HEK293 (cell line): Measurements from ENCODE around the gene TNIK.
"Not testable (repeated sequence)": the region's sequence is repeated elsewhere in the genome, so short reads cannot be mapped to it uniquely, and the experiment has no call there.

Experiments used
- CTCF ChIA-PET: fragments of 350-600 bp; formaldehyde crosslinking; extraction: SDS; loops from one replicate; lab custom pipeline; 2021; ENCODE audit warnings: antibody characterized with exemption; lab: Yijun Ruan, JAX
- POLR2A ChIA-PET: fragments of 300-600 bp; formaldehyde crosslinking; extraction: SDS; loops from one replicate; lab custom pipeline; 2020; ENCODE audit warnings: antibody characterized with exemption, inconsistent platforms; lab: Yijun Ruan, JAX
- H3K27ac ChIP-seq: fragments of 200-500 bp; sonication (Bioruptor generic); 2 replicates; pipeline ENCODE4 v1.5.1; 2014; ENCODE audit warnings: low read depth, low read length, control low read depth, inconsistent platforms; ENCODE audit errors: extremely low read depth
- H3K36me3 ChIP-seq, 2 experiments: fragments of 200-500 bp in 1 of 2; sonication (Bioruptor generic) in 1 of 2; 1 replicate in 1 of 2; 2 replicates in 1 of 2; pipeline ENCODE4 v1.5.1; 2014 to 2017; ENCODE audit warnings: inconsistent platforms in 2 of 2, low read length in 2 of 2; ENCODE audit not compliant: control insufficient read depth in 2 of 2, insufficient read depth in 1 of 2
- H3K4me1 ChIP-seq: fragments of 200-500 bp; sonication (Bioruptor generic); 2 replicates; pipeline ENCODE4 v1.5.1; 2014; ENCODE audit warnings: mild to moderate bottlenecking, low read length, inconsistent platforms; ENCODE audit not compliant: control insufficient read depth, insufficient read depth
- H3K4me3 ChIP-seq: 2 replicates; pipeline ENCODE4 v1.5.1; 2011; ENCODE audit warnings: low read depth, mild to moderate bottlenecking, control low read depth, low read length, moderate library complexity
- H3K9me3 ChIP-seq: fragments of 200-500 bp; sonication (Bioruptor generic); 2 replicates; pipeline ENCODE4 v1.5.1; 2014; ENCODE audit warnings: low read depth, low read length, inconsistent platforms; ENCODE audit not compliant: control insufficient read depth, insufficient read depth
- BCL6B ChIP-seq: fragments of 450-650 bp; formaldehyde crosslinking; IDR thresholded peaks from 2 replicates; pipeline ENCODE4 v1.5.1; 2017; ENCODE audit warnings: missing biosample characterization, missing genetic modification characterization
- HOXC10 ChIP-seq: sonication (generic); formaldehyde crosslinking; IDR thresholded peaks from 2 replicates; pipeline ENCODE4 v1.8.1; 2023; ENCODE audit warnings: mild to moderate bottlenecking, missing genetic modification reagents
- KLF16 ChIP-seq: fragments of 450-650 bp; formaldehyde crosslinking; IDR thresholded peaks from 2 replicates; pipeline ENCODE4 v1.5.1; 2017; ENCODE audit warnings: missing biosample characterization, missing genetic modification characterization
- MEIS1 ChIP-seq: sonication (generic); formaldehyde crosslinking; IDR thresholded peaks from 2 replicates; pipeline ENCODE4 v1.8.1; 2022; ENCODE audit warnings: missing genetic modification reagents, mild to moderate bottlenecking, borderline replicate concordance
- SCRT1 ChIP-seq: fragments of 450-650 bp; formaldehyde crosslinking; IDR thresholded peaks from 2 replicates; pipeline ENCODE4 v1.5.1; 2016; ENCODE audit warnings: missing biosample characterization, missing genetic modification characterization, borderline replicate concordance
- SCRT2 ChIP-seq: fragments of 450-650 bp; formaldehyde crosslinking; IDR thresholded peaks from 2 replicates; pipeline ENCODE4 v1.5.1; 2016; ENCODE audit warnings: missing biosample characterization, missing genetic modification characterization
- ZBTB44 ChIP-seq: fragments of 450-650 bp; IDR thresholded peaks from 2 replicates; pipeline ENCODE4 v1.5.1; 2018; ENCODE audit warnings: missing biosample characterization, mild to moderate bottlenecking, missing genetic modification characterization
- ZBTB48 ChIP-seq: fragments of 450-650 bp; formaldehyde crosslinking; IDR thresholded peaks from 2 replicates; pipeline ENCODE4 v1.5.1; 2016; ENCODE audit warnings: missing biosample characterization, missing genetic modification characterization
- ZIC2 ChIP-seq: fragments of 450-650 bp; formaldehyde crosslinking; IDR thresholded peaks from 2 replicates; pipeline ENCODE4 v1.5.1; 2016; ENCODE audit warnings: missing biosample characterization, missing genetic modification characterization
- ZNF112 ChIP-seq: fragments of 450-650 bp; formaldehyde crosslinking; IDR thresholded peaks from 2 replicates; pipeline ENCODE4 v1.5.0; 2017; ENCODE audit warnings: missing biosample characterization, missing genetic modification characterization
- ZNF184 ChIP-seq: fragments of 450-650 bp; IDR thresholded peaks from 2 replicates; pipeline ENCODE4 v1.5.1; 2018; ENCODE audit warnings: missing biosample characterization, mild to moderate bottlenecking, missing genetic modification characterization
- ZNF214 ChIP-seq: fragments of 450-650 bp; formaldehyde crosslinking; IDR thresholded peaks from 2 replicates; pipeline ENCODE4 v1.5.1; 2017; ENCODE audit warnings: missing biosample characterization, mild to moderate bottlenecking, missing genetic modification characterization, borderline replicate concordance
- ZNF221 ChIP-seq: fragments of 450-650 bp; formaldehyde crosslinking; IDR thresholded peaks from 2 replicates; pipeline ENCODE4 v1.5.1; 2017; ENCODE audit warnings: missing biosample characterization, missing genetic modification characterization, borderline replicate concordance
- ZNF26 ChIP-seq: fragments of 450-650 bp; formaldehyde crosslinking; IDR thresholded peaks from 2 replicates; pipeline ENCODE4 v1.5.1; 2016; ENCODE audit warnings: missing biosample characterization, missing genetic modification characterization
- ZNF274 ChIP-seq, 2 experiments: fragments of 200-500 bp in 1 of 2; fragments of 450-650 bp in 1 of 2; sonication (Bioruptor generic) in 1 of 2; formaldehyde crosslinking in 1 of 2; IDR thresholded peaks; 2 replicates each; pipeline versions ENCODE4 v1.5.1 to v1.6.1; 2014 to 2016; ENCODE audit warnings: borderline replicate concordance in 1 of 2, inconsistent platforms in 1 of 2, low read length in 1 of 2, missing biosample characterization in 1 of 2, missing genetic modification characterization in 1 of 2
- ZNF280D ChIP-seq: fragments of 450-650 bp; formaldehyde crosslinking; IDR thresholded peaks from 2 replicates; pipeline ENCODE4 v1.5.1; 2016; ENCODE audit warnings: missing biosample characterization, missing genetic modification characterization
- ZNF366 ChIP-seq: fragments of 450-650 bp; formaldehyde crosslinking; conservative IDR thresholded peaks from 2 replicates; pipeline ENCODE4 v1.5.1; 2016; ENCODE audit warnings: missing biosample characterization, missing genetic modification characterization
- ZNF521 ChIP-seq: fragments of 450-650 bp; formaldehyde crosslinking; IDR thresholded peaks from 2 replicates; pipeline ENCODE4 v1.5.1; 2017; ENCODE audit warnings: missing biosample characterization, mild to moderate bottlenecking, missing genetic modification characterization
- ZNF544 ChIP-seq: fragments of 450-650 bp; formaldehyde crosslinking; IDR thresholded peaks from 2 replicates; pipeline ENCODE4 v1.5.0; 2017; ENCODE audit warnings: missing biosample characterization, missing genetic modification characterization
- ZNF658 ChIP-seq: fragments of 450-650 bp; formaldehyde crosslinking; IDR thresholded peaks from 2 replicates; pipeline ENCODE4; 2016; ENCODE audit warnings: missing biosample characterization, missing genetic modification characterization
- ZNF777 ChIP-seq: fragments of 450-650 bp; formaldehyde crosslinking; IDR thresholded peaks from 2 replicates; pipeline ENCODE4 v1.5.1; 2017; ENCODE audit warnings: missing biosample characterization, missing genetic modification characterization, borderline replicate concordance

TNIK gene

GRCh38 chr3:171427771-171428320 lies 32.4 kb downstream of the TNIK start:
- Histone ChIP-seq H3K4me3 (no peak overlapping the region), H3K4me1 (peaks cover 2% of the 10 kb centered on the region; the same call in 1 of the 2 replicates), H3K36me3 (no peaks in the 10 kb centered on the region), H3K9me3 (no peaks in the 10 kb centered on the region), H3K27ac (no peak overlapping the region)
- POLR2A ChIA-PET = no interaction called here
- CTCF ChIA-PET = interaction anchor here (0.6 kb wide), 1 partner anchor 15 kb away, joined by 3 read pairs; no protein-coding TSS in a partner anchor
- TF ChIP-seq ZNF221 (tag by site-specific recombination) = no peak
- TF ChIP-seq ZNF544 (tag by site-specific recombination) = no peak
- TF ChIP-seq ZNF26 (tag by site-specific recombination) = no peak
- no peak for TF ChIP-seq MEIS1
- no peak for TF ChIP-seq ZNF658
- TF ChIP-seq ZNF274 (IDR thresholded peaks at IDR 0.05; ENCODE audit: low read length) = no peak
- no peak for TF ChIP-seq ZNF274 (tag by site-specific recombination; IDR thresholded peaks at IDR 0.05; ENCODE audit: borderline replicate concordance)
- no peak for TF ChIP-seq ZNF112 (tag by site-specific recombination)
- TF ChIP-seq BCL6B (tag by site-specific recombination) = no peak
- no peak for TF ChIP-seq KLF16 (tag by site-specific recombination)
- TF ChIP-seq ZNF777 (tag by site-specific recombination) = no peak
- TF ChIP-seq ZIC2 (tag by site-specific recombination) = no peak
- no peak for TF ChIP-seq ZNF280D (tag by site-specific recombination)
- no peak for TF ChIP-seq ZBTB48 (tag by site-specific recombination)
- TF ChIP-seq ZNF214 (tag by site-specific recombination) = no peak
- no peak for TF ChIP-seq ZNF521 (tag by site-specific recombination)
- TF ChIP-seq HOXC10 (CRISPR knock-in tag) = no peak
- TF ChIP-seq ZNF366 (tag by site-specific recombination) = no peak
- no peak for TF ChIP-seq ZBTB44

GRCh38 chr3:171424063-171424462 lies 36.1 kb downstream of the TNIK start:
- CTCF ChIA-PET, H3K4me3 ChIP-seq, H3K27ac ChIP-seq, H3K36me3 ChIP-seq, H3K4me1 ChIP-seq, POLR2A ChIA-PET, H3K9me3 ChIP-seq: not testable (repeated sequence)
- peak; percentile 82 for TF ChIP-seq SCRT1
- TF ChIP-seq ZNF184 = 0 out of 2 replicates have a peak, but pooled peaks have one; percentile 22
- peak; percentile 83 for TF ChIP-seq SCRT2 (tag by site-specific recombination)
